HG03575 (cell line): ENCODE results near the gene ALKBH7.

ENCODE experiments used
- ATAC-seq: cut with Tn5 transposase; IDR thresholded peaks from one replicate; pipeline ENCODE4 v1.9.1; 2021; ENCODE audit not compliant: unreplicated experiment, insufficient number of reproducible peaks, low FRiP score; ENCODE audit errors: extremely low read depth

The ALKBH7 gene

GRCh38 chr19:6417713-6418561 lies 45.3 kb downstream of the ALKBH7 start:
- ATAC-seq, result no peak

DNA sequence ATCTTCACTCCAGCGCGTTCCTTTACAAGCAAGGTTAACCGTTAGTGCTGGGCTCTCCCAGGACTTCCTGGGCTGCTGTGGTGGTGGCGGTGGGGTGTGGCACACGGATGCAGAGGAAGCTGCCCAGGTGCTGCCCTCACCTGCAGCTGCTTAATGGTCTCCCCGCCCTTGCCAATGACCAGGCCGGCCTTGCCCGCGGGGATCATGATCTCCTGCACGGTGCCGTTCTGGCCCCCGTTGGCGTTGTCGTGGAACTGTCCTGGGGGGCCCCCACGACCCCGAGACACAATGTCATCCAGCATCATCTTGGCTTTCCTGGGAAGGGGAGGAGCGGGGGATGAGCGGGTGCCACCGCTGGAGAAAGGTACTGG lies 46.0 kb downstream of the ALKBH7 start:
- ATAC-seq, result no peak

- ATAC-seq, result no peak
Measured at GRCh38 chr19:6421075-6422014, 48.8 kb downstream of the ALKBH7 start.

- ATAC-seq, result no peak
Measured at GRCh38 chr19:6423499-6424194, 51.1 kb downstream of the ALKBH7 start.

DNA sequence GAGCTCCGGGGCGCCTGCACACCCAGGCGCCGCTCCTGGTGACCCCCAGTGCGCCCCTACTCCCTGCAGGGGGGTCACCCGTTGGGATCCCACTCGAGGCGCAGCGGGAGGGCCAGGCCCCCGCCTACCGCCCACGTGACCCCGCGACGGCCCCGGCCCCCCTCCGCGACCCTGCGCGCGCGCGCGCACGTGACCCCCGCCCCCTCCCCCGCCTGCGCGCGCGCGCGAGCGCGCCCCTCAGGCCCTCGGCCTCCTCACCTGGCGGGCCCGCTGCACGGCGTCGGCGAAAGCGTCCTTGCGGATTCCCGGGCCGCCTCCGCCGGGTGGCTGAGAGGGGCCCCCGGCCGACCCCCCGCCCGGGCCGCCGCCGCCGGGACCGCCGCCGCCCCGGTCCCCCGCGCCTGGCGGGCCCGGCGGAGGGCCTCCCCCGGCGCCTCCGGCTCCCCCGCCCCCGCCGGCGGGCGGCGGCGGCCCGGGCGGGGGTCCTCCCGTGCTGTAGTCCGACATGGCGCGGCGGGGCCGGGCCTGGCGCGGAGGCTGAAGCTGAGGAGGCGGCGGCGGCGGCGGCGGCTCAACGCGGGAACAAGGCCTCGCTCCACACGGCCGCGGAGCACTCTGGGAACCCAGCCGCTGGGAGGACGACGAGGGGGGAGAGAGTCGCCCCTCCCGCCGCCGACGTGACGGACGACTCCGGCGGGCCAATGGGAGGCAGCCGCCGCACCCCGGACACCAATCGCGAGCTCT lies 51.8 kb downstream of the ALKBH7 start, which contains the start of gene KHSRP:
TSS of gene KHSRP (minus strand) at position 617 of the 744 bp plus-strand sequence. CDS start at position 507, 110 bp downstream.
- ATAC-seq, result no peak
